SK-MEL-5 (cell line): ENCODE data around the gene SSMEM1. TPM values are rescaled to one million over a fixed set of nuclear protein-coding genes. Genes with fewer than 3 reads are reported as not detected.
"Not testable (repeated sequence)": the region's sequence is repeated elsewhere in the genome, so short reads cannot be mapped to it uniquely, and the experiment has no call there.

ENCODE experiments used
- DNase-seq: peaks from one replicate; pipeline ENCODE4 v3.0.0-alpha.2; 2016; ENCODE audit warnings: low read depth, low spot score
- in situ Hi-C: cut with HindIII; loops from 2 replicates; pipeline ENCODE4 v1.10.0; 2016; ENCODE audit warnings: low sequenced_read_pairs, high pct_unique_total_duplicates, low pct_unique_long_range_greater_than_20kb
- polyA plus RNA-seq, 2 experiments: library from polyadenylated mRNA; depleted of rRNA; stranded (reverse); fragments of >200 nt; gene quantifications; 2 replicates each; pipeline ENCODE4 v1.2.3, GENCODE V29; 2015
- total RNA-seq: library from RNA; depleted of rRNA; stranded (reverse); fragments of >200 nt; shearing (Covaris generic); gene quantifications from 2 replicates; pipeline ENCODE4 v1.2.3, GENCODE V29; 2014; rRNA removed

The SSMEM1 gene, protein sequence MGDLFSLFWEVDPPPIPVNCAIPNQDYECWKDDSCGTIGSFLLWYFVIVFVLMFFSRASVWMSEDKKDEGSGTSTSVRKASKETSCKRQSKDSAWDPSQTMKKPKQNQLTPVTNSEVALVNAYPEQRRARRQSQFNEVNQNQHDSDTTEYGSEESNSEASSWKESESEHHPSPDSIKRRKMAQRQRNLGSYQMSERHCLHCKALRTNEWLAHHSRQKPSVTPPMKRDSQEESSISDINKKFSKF
- total RNA-seq = 0.45 TPM in 1 of 2 replicates, not detected in the other
- not detected in 2 replicates for polyA plus RNA-seq (2015; cell fraction: cytosol; rRNA removed)
- not detected in 2 replicates for polyA plus RNA-seq (2015; cell fraction: nucleus; rRNA removed)

DNA sequence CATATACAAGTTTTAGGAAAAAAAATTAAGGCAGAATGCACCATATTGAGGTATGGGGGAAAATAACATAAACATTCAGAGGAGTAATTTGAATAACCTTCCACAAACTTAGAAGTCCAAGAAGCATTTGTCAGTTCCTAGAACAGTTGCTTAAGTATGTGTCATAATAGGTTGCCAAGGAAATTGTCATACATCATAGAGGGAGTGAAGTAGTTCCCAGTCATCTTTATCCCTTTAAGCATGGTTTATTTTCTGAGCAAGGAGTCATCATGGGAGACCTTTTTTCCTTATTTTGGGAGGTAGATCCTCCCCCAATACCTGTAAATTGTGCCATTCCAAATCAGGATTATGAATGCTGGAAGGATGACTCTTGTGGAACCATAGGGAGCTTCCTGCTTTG, at the start of gene SSMEM1:
Gene SSMEM1, plus strand, starts transcription at position 219 of the 400 bp plus-strand sequence. Its CDS starts 51 bp downstream, at position 270.
- no peak for DNase-seq
- in situ Hi-C loops = no loop called here

DNA sequence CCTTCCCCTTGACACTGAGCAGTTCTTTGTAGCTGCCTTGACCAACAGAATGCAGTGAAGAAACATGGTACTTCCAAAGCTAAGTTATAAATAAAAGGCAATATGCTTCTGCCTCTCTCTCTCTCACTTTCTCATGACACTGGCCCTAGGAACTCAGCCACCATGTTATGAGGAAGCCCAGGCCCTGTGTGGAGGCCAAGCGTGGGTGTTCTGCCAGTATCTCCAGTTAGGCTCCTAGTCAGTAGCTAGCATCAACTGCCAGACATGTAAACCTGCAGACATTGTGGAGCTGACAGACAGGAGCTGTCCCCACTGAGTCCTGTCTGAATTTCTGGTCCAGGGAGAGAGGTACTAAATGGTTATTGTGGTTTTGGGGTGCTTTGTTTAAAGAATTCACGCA, 47.6 kb upstream of the SSMEM1 start:
- in situ Hi-C loops = no loop called here
- DNase-seq = no peak

DNA sequence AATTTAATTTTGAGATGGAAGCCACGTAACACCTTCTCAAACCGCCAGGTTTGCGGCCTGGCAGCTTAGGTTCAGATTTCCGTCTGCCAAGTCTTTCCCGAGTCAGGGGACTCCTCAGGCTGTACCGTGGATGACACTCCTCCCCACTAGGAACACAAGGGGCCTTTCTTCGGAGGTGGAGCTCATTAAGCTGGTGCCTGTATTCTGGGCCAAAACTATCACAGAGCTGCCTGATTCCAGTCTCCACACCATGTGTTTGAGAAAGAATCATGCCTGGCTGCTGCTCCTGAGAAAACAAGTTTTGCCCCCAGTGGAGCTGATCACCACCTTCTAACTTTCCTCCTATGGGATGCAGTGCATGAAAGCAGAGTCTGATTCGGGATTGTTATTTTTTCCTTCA, 47.2 kb upstream of the SSMEM1 start:
- no peak for DNase-seq
- in situ Hi-C loops = no loop called here

DNA sequence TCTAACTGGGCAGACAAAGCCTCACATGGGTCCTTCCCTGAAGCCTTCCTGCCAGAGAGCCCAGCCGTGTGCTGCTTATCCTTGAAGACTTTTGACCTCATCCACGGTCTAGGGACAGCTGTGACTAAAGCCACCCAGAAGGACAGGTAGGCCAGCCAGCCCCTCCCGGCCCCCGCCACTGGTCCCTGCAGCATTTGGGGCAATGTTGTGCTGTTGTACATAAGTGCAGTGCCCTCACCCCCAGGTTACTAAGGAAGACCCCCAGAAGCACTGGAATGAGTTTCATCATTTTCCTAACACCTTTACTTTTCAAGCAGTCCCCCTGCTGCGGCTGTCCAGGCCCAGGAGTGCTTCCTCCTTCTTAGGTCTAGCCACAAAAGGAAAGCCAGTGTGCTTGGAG, 45.5 kb upstream of the SSMEM1 start:
- in situ Hi-C loops = no loop called here
- DNase-seq = no peak

DNA sequence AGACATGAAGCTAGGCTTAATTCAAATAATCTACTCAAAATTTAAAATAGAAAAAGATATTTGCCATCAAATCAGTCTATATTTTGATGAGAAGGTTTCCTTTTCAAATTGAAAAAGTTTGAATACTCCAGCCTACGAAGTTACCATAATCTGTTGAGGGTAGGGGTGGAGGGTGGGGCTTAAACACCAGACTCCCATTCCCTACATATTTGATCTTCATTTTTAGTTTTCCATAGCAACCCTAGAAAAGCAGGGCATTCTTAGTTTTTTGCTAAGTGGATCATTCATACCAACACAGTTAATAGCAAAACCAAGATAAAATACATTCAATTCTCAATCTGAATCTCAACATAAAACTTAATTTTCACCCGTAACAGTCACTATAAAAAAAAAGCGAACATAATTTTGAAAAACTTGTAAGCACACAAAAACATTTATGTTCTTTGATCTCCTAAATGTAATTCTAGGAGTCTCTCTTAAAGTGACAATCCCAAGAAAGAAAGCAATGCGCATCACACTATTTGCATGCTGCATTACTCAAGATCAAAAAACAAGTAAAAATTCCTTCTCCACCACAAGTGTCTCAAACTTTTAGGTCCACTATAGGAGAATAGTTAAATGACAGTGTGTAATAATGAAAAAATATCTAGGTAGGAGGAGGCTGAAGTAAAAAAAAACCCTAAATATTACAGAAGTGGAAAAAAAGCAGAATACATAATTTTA, 33.3 kb upstream of the SSMEM1 start:
- no peak for DNase-seq
- in situ Hi-C loops = no loop called here

DNA sequence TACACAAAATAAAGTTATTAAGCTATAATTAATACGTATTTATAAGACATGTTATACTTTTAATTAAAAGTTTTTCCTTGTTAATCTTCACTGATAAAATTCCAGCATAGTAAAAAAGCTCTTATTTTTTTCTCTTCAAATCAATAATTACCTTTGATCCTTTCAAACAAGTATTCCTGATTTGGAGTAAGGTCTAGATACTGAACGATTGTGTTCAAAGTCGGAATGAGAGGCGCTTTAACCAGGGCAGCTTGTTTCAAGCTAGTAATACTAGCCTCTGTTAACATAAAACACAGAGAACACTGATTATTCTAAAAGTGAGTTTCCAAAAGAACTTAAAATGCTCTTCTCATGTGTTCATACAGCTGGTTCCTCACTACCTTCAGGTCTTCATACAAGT, 29.4 kb upstream of the SSMEM1 start:
- no peak for DNase-seq
- in situ Hi-C loops = no loop called here

DNA sequence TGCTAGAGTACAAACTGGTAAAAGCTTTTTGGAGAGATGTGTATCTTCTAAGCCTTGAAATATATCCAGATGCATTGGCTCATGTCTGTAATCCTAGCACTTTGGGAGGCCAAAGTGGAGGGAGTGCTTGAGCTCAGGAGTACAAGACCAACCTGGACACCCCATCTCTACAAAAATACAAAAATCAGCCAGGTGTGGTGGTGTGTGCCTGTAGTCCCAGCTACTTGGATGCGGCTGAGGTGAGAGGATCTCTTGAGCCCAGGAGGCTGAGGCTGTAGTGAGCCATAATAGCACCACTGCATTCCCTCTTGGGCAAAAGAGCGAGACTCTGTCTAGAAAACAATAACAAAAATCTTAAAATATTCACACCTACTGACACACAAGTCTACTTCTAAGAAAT, 28.0 kb upstream of the SSMEM1 start:
- no peak for DNase-seq
- in situ Hi-C loops = no loop called here

DNA sequence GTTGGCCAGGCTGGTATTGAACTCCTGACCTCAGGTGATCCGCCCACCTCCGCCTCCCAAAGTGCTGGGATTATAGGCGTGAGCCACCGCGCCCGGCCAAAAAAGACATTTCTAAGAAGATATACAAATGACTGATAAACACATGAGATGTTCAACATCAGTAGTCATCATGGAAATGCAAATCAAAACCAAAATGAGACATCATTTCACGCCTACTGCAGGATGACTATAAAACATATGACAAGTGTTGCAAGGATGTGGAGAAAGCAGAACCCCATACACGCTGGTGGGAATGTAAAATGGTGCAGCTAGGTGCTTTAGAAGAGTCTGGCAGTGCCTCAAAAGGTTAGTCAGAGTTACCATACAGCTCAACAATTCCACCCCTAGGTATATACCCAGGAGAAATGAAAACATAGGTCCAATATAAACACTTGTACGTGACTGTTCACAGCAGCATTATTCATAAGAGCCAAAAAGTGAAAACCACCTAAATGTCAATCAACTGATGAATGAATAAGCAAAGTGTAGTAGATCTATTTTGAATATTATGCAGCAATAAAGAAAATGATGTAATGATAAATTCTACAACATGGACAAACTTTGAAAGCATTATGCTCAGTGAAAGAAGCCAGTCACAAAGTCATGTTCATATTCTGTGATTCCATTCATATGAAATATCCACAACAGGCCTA, 26.9 kb upstream of the SSMEM1 start:
- DNase-seq = no peak

DNA sequence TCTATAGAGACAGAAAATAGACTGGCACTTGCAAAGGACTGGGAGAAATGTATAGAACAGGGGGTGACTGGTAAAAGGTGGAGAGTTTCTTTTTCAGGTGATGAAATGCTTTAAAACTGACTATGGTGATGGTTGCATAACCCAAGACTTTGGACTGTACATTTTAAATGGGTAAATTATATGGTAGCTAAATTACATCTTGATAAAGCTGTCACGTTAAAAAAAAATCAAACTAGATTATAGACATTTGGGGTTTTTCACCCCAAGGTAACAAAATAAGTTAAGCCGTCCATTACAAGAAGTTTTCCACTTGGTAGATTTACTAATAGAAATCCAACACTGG, 26.4 kb upstream of the SSMEM1 start:
- in situ Hi-C loops = no loop called here

More for the DNA sequence above, 26.9 kb upstream of the SSMEM1 start:
- in situ Hi-C loops = no loop called here

DNA sequence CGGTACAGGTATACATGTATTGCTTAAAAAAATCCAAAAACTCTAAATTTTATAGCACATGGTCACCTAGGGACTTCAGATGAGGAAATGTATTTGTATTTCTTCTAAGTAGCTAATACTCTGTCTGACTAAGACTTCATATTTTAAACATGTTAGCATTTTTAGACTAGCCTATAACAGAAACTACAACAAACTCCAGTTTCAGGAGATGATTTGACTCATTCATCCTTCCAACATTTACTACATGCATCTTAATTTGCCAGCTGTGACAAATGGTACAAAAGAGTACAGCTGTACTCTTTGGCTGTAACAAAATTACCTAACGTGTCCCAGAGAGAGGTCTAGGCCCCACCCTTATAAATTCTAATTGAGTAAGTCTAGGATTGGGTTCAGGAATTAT, 24.7 kb upstream of the SSMEM1 start:
- DNase-seq = no peak
- in situ Hi-C loops = no loop called here

More for the DNA sequence above, 26.4 kb upstream of the SSMEM1 start:
- DNase-seq = no peak

DNA sequence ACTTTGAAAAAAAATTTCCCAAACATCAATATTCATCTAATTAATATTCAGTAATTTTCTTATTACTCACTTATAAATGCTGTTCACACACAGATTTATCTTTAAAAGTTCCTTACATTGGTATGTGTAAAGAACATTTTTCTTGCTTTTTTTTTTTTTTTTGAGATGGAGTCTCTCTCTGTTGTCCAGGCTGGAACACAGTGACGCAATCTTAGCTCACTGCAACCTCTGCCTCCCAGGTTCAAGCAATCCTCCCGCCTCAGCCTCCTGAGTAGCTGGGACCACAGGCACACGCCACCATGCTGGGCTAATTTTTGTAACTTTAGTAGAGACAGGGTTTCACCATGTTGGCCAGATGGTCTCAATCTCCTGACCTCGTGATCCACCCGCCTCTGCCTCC, 23.3 kb upstream of the SSMEM1 start:
- in situ Hi-C loops = not testable (repeated sequence)

DNA sequence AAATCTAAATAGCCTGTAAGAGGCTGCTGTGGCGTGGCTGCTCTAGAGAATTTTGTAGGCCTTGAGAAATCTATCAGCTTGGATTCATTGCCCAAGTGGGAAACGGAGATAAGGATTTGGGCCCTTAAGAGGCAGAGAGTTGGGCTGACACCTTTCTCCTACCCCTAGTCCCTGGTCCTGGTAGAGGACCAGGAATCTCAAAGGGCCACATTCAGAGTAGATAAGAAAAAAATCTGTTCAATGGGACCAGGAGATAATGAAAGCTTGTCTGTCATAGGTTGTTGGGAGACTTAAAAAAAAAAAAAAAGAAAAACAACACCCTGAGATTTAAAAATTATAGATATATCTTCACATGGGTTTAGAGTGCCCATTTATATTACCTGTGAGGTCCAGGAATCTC, 20.3 kb upstream of the SSMEM1 start:
- DNase-seq = no peak
- in situ Hi-C loops = no loop called here

More for the DNA sequence above, 23.3 kb upstream of the SSMEM1 start:
- DNase-seq = not testable (repeated sequence)

DNA sequence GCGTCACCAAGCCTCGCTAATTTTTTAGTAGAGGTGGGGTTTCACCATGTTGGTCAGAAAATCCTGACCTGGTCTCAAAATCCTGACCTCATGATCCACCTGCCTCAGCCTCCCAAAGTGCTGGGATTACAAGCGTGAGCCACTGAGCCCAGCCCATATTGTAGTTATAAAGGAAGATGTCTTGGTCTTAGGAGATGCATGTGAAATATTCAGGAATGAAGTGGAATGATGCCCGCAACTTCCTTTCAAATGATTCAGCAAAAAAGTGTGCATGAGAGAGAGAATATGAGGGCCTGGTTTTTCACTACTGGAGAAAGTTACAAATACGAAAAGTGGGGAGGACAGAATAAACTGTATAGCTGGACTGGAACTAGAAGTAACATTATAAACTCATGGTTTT, 18.3 kb upstream of the SSMEM1 start:
- in situ Hi-C loops = no loop called here
- DNase-seq = no peak

DNA sequence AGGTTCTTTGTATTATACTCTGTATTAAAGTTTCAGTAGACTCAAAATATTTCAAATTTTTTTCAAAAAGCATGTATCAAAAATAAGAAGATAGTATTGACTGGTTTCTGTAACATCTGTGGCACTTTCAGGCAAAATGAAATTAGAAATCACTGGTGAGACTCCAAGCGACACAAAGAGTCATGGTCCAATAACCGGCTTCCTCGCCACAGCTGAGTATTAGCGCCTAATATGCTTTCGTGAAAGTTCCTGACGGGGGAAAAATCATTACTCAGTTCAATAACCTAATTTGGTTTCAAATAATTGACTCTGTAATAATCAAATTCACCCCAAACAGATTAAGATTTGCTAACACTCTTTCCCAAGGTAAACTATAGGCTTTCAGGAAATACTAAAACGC, 15.9 kb upstream of the SSMEM1 start:
- DNase-seq = no peak
- in situ Hi-C loops = no loop called here

DNA sequence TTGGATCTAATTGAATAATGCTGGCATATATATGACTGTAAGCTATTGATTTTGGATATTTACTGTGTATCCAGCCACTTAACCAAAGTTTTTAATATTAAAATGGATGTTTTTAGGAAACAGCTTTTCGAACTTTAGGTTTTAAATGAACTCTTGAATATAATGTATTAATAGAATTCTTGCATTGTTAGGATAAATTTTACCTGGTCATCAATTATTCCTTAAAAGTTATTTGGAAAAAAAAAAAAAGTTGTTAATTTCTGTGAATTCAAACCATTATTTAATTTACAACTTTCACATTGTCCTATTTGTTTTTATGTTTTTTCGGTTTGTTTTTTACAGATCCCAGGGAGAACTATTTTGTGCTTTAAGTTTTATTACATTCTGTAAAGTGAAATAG, 12.3 kb upstream of the SSMEM1 start:
- in situ Hi-C loops = no loop called here
- DNase-seq = no peak

DNA sequence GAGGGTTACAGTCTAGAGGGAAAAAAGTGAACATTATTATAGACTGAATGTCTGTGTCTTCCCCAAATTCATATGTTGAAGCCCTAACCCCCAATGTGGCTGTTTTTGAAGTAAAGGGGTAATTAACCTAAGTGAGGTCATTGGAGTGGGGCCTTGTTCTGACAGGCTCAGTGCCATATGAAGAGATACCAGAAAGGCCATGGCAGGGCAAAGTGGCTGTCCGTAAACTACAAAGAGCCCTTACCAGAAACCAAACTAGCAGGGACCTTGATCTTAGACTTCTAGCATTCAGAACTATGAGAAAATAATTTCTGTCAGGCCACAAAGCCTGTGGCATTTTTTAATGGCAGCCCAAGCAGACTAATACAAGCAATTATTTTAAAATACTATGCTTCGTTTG, 11.2 kb upstream of the SSMEM1 start:
- in situ Hi-C loops = no loop called here
- no peak for DNase-seq

DNA sequence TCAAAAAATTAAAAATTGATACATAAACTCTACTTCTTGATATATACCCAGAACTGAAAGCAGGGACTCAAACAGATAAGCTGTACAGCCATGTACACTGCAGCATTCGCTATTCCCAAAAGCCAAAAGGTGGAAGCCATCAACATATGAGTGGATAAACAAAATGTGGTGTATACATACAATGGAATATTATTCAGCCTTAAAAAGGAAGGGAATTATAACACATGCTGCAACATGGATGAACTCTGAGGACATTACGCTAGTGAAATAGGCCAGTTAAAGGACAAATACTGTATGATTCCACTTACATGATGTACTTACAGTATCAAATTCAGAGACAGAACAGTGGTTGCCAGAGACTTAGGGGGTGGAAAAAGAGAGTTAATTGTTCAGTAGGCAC, 10.6 kb upstream of the SSMEM1 start:
- no peak for DNase-seq
- in situ Hi-C loops = no loop called here

DNA sequence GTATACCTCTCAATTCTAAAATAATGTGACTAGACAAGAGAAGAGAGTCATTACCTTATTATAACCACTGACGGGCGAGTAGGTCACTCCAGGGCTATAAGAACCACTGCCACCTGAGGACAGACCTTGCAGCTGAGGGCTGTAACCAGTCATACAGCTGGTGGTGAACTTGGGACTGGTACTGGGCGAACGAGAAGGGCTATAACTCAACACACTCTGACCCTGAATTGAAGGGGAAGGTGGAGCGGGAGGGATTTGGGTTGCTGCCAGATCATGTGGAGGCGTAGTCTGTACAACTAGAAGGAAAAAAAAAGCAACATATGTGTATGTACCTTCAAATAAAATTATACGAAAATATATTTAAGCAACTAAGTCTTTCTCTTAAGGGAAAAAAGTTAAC, 5.9 kb upstream of the SSMEM1 start:
- in situ Hi-C loops = no loop called here
- no peak for DNase-seq
